ENCODE measurements around the gene TMEM139. TPM values are rescaled to one million over a fixed set of nuclear protein-coding genes. Genes with fewer than 3 reads are reported as not detected.
A peak's percentile ranks its signal among the peaks of the same experiment; 100 is the strongest.

Gene TMEM139
- total RNA-seq, 2 donors from 2014 or later: 3.2 TPM; not detected in 1

- no peak for TF ChIP-seq CTCF (IDR thresholded peaks at IDR 0.05)
- Histone ChIP-seq H3K27ac (no peak overlapping the region), H3K4me1 (ENCODE audit: control insufficient read depth in 1 of 2, low read depth in 2 of 2) (peaks cover 0 to 23% of the 10 kb centered on the region in 2 donors), H3K36me3 (peaks cover 24% of the 10 kb centered on the region), H3K27me3 (replicated peaks; ENCODE audit: insufficient read depth) (no peaks in the 10 kb centered on the region), H3K4me3 (no peak overlapping the region), H3K9me3 (no peaks in the 10 kb centered on the region)
- DNase-seq (ENCODE audit: low spot score): no peak
- no peak for ATAC-seq (ENCODE audit: insufficient number of reproducible peaks, low FRiP score, low read depth)
These were observed 19.6 kb upstream of the TMEM139 start for GRCh38 chr7:143265017-143265693.

- Histone ChIP-seq H3K9me3 (no peaks in the 10 kb centered on the region), H3K27me3 (replicated peaks; ENCODE audit: insufficient read depth) (no peaks in the 10 kb centered on the region), H3K4me3 (no peak overlapping the region), H3K36me3 (peaks cover 24% of the 10 kb centered on the region), H3K4me1 (ENCODE audit: control insufficient read depth in 1 of 2, low read depth in 2 of 2) (peaks cover 0 to 10% of the 10 kb centered on the region in 2 donors), H3K27ac (no peak overlapping the region)
- TF ChIP-seq CTCF (IDR thresholded peaks at IDR 0.05): no peak
- ATAC-seq (ENCODE audit: insufficient number of reproducible peaks, low FRiP score, low read depth) (no peak), DNase-seq (ENCODE audit: low spot score) (no peak)
These were observed 15.5 kb upstream of the TMEM139 start for GRCh38 chr7:143269251-143269650.

DNA sequence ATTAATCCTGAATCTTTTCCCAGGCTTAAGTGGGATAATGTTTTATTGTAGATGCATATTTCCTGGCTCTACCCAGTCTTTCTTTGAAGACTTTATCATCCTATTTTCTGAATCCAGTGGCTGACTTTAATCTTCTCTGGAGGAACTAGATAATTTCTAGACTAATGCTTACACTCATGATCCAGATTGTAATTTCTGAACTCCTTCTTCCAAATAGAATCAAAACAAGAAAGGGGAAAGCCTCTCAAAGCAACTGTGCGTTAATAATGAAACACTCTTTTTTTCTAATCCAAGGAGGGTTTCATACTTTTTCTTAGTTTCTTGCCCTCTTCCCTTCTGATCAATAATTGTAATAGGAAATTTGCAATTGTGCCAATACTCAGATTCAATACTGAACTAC lies 13.5 kb upstream of the TMEM139 start:
- no peak overlapping the region for H3K27ac ChIP-seq
- DNase-seq (ENCODE audit: low spot score) (no peak), ATAC-seq (ENCODE audit: insufficient number of reproducible peaks, low FRiP score, low read depth) (no peak)
- H3K27me3 ChIP-seq (replicated peaks; ENCODE audit: insufficient read depth): no peaks in the 10 kb centered on the region
- no peaks in the 10 kb centered on the region for H3K9me3 ChIP-seq
- H3K36me3 ChIP-seq: peaks cover 24% of the 10 kb centered on the region
- no peak overlapping the region for H3K4me3 ChIP-seq
- TF ChIP-seq CTCF (IDR thresholded peaks at IDR 0.05): no peak
- no peaks in the 10 kb centered on the region for H3K4me1 ChIP-seq (ENCODE audit: control insufficient read depth in 1 of 2, low read depth in 2 of 2)

GRCh38 chr7:143272871-143273270 lies 11.9 kb upstream of the TMEM139 start:
- H3K4me1 ChIP-seq (ENCODE audit: control insufficient read depth in 1 of 2, low read depth in 2 of 2): no peaks in the 10 kb centered on the region
- TF ChIP-seq CTCF (IDR thresholded peaks at IDR 0.05): no peak

DNA sequence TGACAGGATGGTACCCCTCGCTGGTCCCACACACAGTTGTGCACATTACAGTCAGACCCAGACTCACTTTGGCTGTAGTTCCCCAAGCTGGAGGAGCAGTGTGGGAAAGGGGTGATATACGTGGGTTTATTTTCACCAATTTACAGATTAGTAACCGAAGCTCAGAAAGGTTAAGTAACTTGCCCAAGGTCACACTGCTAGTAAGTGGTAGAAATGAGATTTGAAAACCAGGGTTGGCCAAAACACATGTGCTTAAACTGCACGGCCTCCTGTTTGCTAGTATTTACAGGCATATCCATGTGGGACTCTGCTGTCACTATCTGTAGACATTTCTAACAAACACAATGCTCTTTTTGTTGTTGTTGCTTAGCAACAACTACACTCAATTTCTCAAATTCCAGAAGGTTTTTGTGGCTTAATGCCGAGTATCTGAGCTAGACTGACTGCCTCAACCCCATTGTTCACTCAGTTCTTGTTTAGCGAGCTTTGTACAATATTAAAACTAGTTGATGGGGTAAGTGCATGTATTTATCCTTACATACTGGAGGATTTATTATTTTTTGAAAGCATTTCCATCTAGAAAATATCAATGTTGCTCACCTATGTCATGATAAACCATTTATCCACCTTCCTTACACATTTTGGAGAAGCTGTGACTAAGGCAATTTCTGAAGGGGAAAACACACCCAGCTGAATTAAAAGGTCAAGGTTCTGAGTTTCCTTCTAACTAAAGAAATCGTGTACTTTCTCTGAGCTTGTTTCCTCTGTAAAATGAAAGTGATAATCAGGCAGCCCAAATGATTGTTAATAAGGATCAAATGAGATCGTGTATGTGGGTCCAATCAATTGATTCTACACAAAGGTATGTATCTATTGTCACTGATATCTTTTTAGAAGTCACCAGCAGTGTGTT lies 5.3 kb upstream of the TMEM139 start:
- TF ChIP-seq CTCF (IDR thresholded peaks at IDR 0.05): no peak
- Histone ChIP-seq H3K27ac (peak overlapping the region in 1 of 2 donors; percentile 44), H3K36me3 (no peaks in the 10 kb centered on the region), H3K9me3 (no peaks in the 10 kb centered on the region), H3K27me3 (replicated peaks; ENCODE audit: insufficient read depth) (no peaks in the 10 kb centered on the region), H3K4me3 (no peak overlapping the region), H3K4me1 (ENCODE audit: control insufficient read depth in 1 of 2, low read depth in 2 of 2) (no peaks in the 10 kb centered on the region)
- ATAC-seq (ENCODE audit: insufficient number of reproducible peaks, low FRiP score, low read depth) (no peak), DNase-seq (ENCODE audit: low spot score) (no peak)

More at GRCh38 chr7:143272871-143273270, 11.9 kb upstream of the TMEM139 start:
- ATAC-seq (ENCODE audit: insufficient number of reproducible peaks, low FRiP score, low read depth) (no peak), DNase-seq (ENCODE audit: low spot score) (no peak)
- no peak overlapping the region for H3K4me3 ChIP-seq
- no peaks in the 10 kb centered on the region for H3K9me3 ChIP-seq
- H3K36me3 ChIP-seq: peaks cover 16% of the 10 kb centered on the region
- H3K27ac ChIP-seq: no peak overlapping the region
- no peaks in the 10 kb centered on the region for H3K27me3 ChIP-seq (replicated peaks; ENCODE audit: insufficient read depth)

All from thoracic aorta (tissue), 2 donors.